Lower leg skin (tissue), 4 donors: Measurements from ENCODE around the gene GPC3. TPM values are rescaled to one million over a fixed set of nuclear protein-coding genes. Genes with fewer than 3 reads are reported as not detected.

Experiments used
- DNase-seq, 2 donors: peaks; one replicate each; pipeline ENCODE4 v3.0.0-alpha.2; 2019; ENCODE audit warnings: low spot score in 2 of 2
- H3K4me3 ChIP-seq: fragments of 200-600 bp; sonication (generic); 2 replicates; pipeline ENCODE4 v1.5.1; 2017; ENCODE audit warnings: mild to moderate bottlenecking, low read depth; ENCODE audit not compliant: poor library complexity, severe bottlenecking
- CTCF ChIP-seq, 3 donors: fragments of 450-650 bp; IDR thresholded peaks; one replicate each; pipeline ENCODE4 v1.5.1; 2016; ENCODE audit warnings: antibody characterized with exemption in 3 of 3, mild to moderate bottlenecking in 3 of 3, moderate library complexity in 2 of 3
- POLR2A ChIP-seq, 2 donors: fragments of 450-650 bp; IDR thresholded peaks; one replicate each; pipeline ENCODE4 v1.6.1; 2016 to 2017; ENCODE audit warnings: antibody characterized with exemption in 2 of 2, mild to moderate bottlenecking in 1 of 2, moderate library complexity in 1 of 2
- WGBS, 2 donors: methylation state at CpG; one replicate each; pipeline ENCODE4 v1.1.5; 2018; 5-methylcytosine and 5-hydroxymethylcytosine counted together
- intact Hi-C: fragments of 100-400 bp; cut with DNase I; formaldehyde crosslinking; loops from one replicate; pipeline ENCODE4 v1.15.0; 2023; ENCODE audit warnings: low total_unique reads
- total RNA-seq, 4 donors: library from RNA; depleted of rRNA; stranded (reverse); fragments of >200 nt; gene quantifications; one replicate each; pipeline ENCODE4 v1.1.0, GENCODE V29; 2016

Gene GPC3
- total RNA-seq, 4 donors from 2014 or later, result 10.4 to 24.4 (median 14.7) TPM

GRCh38 chrX:133715715-133716114 is 269.7 kb downstream of the GPC3 start:
- intact Hi-C loops, result no loop called here
- no peak overlapping the region for H3K4me3 ChIP-seq
- WGBS, 2 donors, result 89 to 92% methylated on average over 1 of the region's 1 CpG
- no peak for DNase-seq
- TF ChIP-seq POLR2A (IDR thresholded peaks at IDR 0.05) (no peak), CTCF (IDR thresholded peaks at IDR 0.05) (no peak)

GRCh38 chrX:133709501-133709900 is 275.9 kb downstream of the GPC3 start:
- intact Hi-C loops, result no loop called here
- H3K4me3 ChIP-seq, result no peak overlapping the region
- 48 to 59% methylated on average over 1 of the region's 1 CpG for WGBS, 2 donors
- no peak for TF ChIP-seq POLR2A (IDR thresholded peaks at IDR 0.05)
- no peak for TF ChIP-seq CTCF (IDR thresholded peaks at IDR 0.05)
- no peak for DNase-seq

- 87 to 96% methylated on average over 1 of the region's 1 CpG for WGBS, 2 donors
- no peak for DNase-seq
- H3K4me3 ChIP-seq, result no peak overlapping the region
- TF ChIP-seq POLR2A (IDR thresholded peaks at IDR 0.05), result no peak
- no peak for TF ChIP-seq CTCF (IDR thresholded peaks at IDR 0.05)
- intact Hi-C loops, result no loop called here
Observed at GRCh38 chrX:133706890-133707289, 278.5 kb downstream of the GPC3 start.

GRCh38 chrX:133702230-133702629 is 283.2 kb downstream of the GPC3 start:
- TF ChIP-seq CTCF (IDR thresholded peaks at IDR 0.05), result no peak
- no peak for TF ChIP-seq POLR2A (IDR thresholded peaks at IDR 0.05)

GRCh38 chrX:133699023-133699728 is 286.2 kb downstream of the GPC3 start:
- no peak for DNase-seq
- no peak overlapping the region for H3K4me3 ChIP-seq
- 66 to 81% methylated on average over 7 of the region's 7 CpGs for WGBS, 2 donors
- intact Hi-C loops, result no loop called here
- no peak for TF ChIP-seq CTCF (IDR thresholded peaks at IDR 0.05)
- no peak for TF ChIP-seq POLR2A (IDR thresholded peaks at IDR 0.05)

More at GRCh38 chrX:133702230-133702629, 283.2 kb downstream of the GPC3 start:
- DNase-seq, result no peak
- no peak overlapping the region for H3K4me3 ChIP-seq
- intact Hi-C loops, result no loop called here

- no peak overlapping the region for H3K4me3 ChIP-seq
- WGBS, 2 donors, result 35 to 55% methylated on average over 2 of the region's 2 CpGs
- no peak for TF ChIP-seq CTCF (IDR thresholded peaks at IDR 0.05)
- TF ChIP-seq POLR2A (IDR thresholded peaks at IDR 0.05), result no peak
- intact Hi-C loops, result no loop called here
- no peak for DNase-seq
Observed at GRCh38 chrX:133698298-133698697, 287.1 kb downstream of the GPC3 start.
